Stimulated activated CD8-positive, alpha-beta memory T cell treated with anti-CD3 and anti-CD28 coated beads, Interleukin-7, amount 100 ng/mL, for 1 hour (primary cell): ENCODE measurements around the gene FSIP1.

Source experiments
- DNase-seq, 2 donors: peaks; one replicate each; pipeline ENCODE4 v3.0.0-alpha.2; 2020; ENCODE audit warnings: low read depth in 2 of 2

Gene FSIP1

GRCh38 chr15:39792025-39792843 is 9.6 kb upstream of the FSIP1 start:
- no peak for DNase-seq

DNA sequence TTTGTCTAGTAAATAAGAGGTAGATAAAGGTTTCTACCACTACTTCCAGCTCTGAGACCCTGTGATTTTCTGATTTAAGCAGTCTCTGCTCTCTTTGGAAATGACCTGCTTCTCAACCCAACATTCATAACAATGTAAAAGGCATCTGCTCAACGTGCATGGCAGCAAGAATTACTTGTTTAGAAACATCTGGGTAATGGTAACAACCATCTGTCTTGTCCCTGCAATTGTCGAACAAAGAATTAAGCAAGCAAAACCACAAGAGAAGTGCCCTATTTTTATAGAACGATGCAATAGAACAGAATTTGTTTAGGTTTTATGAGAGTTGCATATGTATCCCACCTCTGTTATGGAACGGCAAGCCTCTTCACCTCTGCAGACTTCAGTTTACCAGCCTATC is 7.1 kb upstream of the FSIP1 start:
- no peak for DNase-seq

DNA sequence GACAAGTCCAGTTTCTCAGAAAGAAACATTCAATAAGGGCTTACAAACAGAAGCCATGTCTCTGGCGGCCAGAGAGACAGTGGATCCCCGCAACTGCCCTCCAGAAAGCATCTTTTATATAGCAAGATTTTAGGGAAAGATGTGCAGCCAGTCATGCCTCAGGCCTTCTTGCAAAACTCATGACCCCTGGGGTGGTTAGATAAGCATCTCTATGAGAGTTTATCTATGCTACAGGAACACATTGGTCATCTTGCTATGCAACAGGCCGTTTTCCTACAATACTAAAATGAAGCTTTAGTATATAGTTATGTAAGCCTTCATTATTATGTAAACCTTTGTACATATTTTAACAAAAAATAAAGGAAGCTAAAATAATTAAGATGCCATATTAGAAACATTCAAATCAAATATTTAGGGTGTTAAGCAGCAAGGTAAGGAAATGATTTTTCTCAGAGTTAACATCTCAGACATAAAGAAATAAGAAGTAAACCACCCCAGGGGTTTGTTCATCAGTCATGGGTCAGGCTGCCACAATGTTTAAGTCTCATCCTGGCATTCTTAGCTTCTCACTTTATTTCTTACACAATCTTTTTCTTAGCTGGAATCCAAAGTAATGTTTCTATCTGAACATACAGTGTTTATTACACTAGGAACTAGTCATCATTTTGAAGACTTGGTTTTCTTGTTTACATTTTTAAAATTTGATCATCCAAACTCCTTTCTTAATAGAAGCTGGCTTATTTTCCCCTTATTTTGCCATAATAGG is 6.3 kb upstream of the FSIP1 start:
- no peak for DNase-seq

GRCh38 chr15:39788108-39788507 is 5.5 kb upstream of the FSIP1 start:
- DNase-seq: no peak

GRCh38 chr15:39787479-39787878 is 4.8 kb upstream of the FSIP1 start:
- DNase-seq: no peak

DNA sequence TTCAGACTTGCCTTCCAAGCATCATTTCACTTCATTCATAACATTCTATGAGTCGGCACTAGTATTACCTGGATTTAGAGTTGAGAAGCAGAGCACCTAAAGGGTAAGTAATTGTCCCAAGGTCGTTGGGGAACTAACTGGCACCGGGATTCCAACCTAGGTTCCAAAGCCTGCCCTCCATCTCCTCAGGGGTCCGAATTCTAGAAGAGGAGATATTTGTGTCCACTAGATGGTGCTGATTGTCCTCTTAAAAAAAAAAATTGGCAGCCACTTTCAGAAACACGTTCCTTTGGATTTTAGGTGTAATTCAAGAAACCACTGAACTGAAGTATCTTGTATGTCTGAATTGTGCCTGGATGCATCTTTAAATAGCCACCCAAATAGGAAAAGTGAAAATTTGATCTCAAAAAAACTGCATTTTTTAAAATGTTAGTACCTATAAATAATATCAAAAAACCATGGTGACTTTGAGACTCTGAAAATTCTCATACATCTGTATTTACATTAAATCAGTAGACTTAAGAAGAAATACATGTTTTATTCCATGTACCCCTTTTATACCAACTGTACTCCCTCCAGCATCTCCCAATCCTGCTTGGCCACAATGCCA is 3.9 kb upstream of the FSIP1 start:
- DNase-seq: no peak

GRCh38 chr15:39785841-39786240 is 3.2 kb upstream of the FSIP1 start:
- DNase-seq: no peak

GRCh38 chr15:39785139-39785538 is 2.5 kb upstream of the FSIP1 start:
- no peak for DNase-seq

DNA sequence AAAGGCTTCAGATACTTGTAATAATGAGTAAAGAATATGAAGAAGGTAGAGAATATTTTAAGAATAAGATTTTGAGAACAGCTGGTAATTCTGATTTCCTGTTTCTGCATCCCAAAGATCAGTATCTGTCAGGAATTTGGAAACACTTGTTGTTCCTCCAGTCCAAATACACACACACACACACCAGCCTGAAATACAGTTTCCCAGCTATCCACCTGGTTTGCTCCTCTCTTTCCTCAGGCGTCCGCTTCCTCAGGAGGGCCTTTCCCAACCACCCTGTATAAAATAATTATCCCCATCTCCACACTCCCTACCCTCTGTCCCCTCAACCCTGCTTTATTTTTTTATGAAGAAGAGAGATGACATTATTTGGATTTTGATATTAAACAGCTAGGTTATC is 2.0 kb upstream of the FSIP1 start:
- no peak for DNase-seq

GRCh38 chr15:39784125-39784524 is 1.5 kb upstream of the FSIP1 start:
- DNase-seq: no peak

DNA sequence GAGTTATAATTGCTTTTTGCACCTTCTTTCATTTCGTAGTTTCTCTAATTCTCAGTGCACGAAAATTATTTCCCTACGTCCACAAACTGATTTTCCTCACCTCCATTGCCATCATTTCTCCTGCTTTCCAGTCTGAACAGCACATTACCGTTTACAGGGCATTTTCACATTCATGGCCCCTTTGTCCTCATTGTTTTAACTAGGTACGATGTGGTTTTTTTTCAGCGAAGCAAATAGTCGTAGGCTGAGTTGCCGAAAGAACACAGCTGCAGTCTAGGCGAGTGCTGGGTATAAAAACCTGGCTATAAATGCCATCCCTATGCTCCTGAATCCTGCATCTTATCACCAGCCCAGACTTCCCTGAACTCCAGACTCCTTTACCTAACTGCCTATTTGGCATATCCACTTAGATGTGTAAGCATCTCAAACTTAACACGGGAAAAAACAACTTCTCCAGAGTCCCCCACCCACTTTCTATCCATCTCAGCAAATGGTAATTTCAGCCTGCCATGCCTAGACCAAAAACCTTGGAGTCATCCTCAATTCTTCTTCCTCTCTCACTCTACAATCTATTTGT is 691 bp upstream of the FSIP1 start:
- no peak for DNase-seq

GRCh38 chr15:39781967-39782302 is 706 bp downstream of the FSIP1 start:
- no peak for DNase-seq

GRCh38 chr15:39781147-39781966 is 1.3 kb downstream of the FSIP1 start:
- DNase-seq: no peak

DNA sequence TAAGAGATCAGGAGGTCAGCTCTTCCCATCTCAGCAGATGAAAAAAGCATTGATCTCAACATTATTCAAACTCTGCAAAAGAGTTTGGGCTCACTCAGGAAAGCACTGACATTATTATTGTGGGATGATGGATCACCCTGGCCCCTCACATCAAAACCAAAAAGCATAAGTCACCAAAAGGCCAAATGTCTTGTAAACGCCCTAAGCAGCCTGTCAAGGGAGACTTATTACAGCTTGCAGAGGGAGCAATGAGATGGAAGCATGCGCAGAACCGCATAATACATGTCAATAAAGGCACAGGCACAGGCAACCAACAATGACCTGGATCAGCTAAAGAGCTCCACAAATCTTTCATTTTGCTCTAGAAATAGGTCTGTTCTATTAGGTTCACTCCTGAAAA is 4.6 kb downstream of the FSIP1 start:
- no peak for DNase-seq

- DNase-seq: no peak
Measured at GRCh38 chr15:39777496-39777895, 5.1 kb downstream of the FSIP1 start.

- no peak for DNase-seq
Measured at GRCh38 chr15:39776068-39776467, 6.6 kb downstream of the FSIP1 start.

- DNase-seq: no peak
Measured at GRCh38 chr15:39774688-39775267, 7.9 kb downstream of the FSIP1 start.

GRCh38 chr15:39770748-39771689 is 11.6 kb downstream of the FSIP1 start:
- DNase-seq: no peak

GRCh38 chr15:39767921-39768320 is 14.7 kb downstream of the FSIP1 start:
- DNase-seq: no peak

GRCh38 chr15:39761006-39761405 is 21.6 kb downstream of the FSIP1 start:
- DNase-seq: no peak
